Coronary artery (tissue), 2 donors: ENCODE results near the gene ZNF385C.

Source experiments
- DNase-seq: peaks from one replicate; pipeline ENCODE4 v3.0.0-alpha.2; 2017; ENCODE audit warnings: low spot score
- H3K27ac ChIP-seq, 2 donors: fragments of 200-600 bp; sonication (generic); one replicate each; pipeline ENCODE4 v1.5.1; 2016 to 2019
- H3K4me3 ChIP-seq: fragments of 200-600 bp; sonication (generic); 2 replicates; pipeline ENCODE4 v1.5.1; 2016; ENCODE audit warnings: mild to moderate bottlenecking, moderate library complexity
- TF ChIP-seq, protein P1 (sequence below): fragments of 200-600 bp; sonication (generic); IDR thresholded peaks from one replicate; pipeline ENCODE4 v1.5.1; 2019; ENCODE audit warnings: antibody characterized with exemption

ZNF385C gene

DNA sequence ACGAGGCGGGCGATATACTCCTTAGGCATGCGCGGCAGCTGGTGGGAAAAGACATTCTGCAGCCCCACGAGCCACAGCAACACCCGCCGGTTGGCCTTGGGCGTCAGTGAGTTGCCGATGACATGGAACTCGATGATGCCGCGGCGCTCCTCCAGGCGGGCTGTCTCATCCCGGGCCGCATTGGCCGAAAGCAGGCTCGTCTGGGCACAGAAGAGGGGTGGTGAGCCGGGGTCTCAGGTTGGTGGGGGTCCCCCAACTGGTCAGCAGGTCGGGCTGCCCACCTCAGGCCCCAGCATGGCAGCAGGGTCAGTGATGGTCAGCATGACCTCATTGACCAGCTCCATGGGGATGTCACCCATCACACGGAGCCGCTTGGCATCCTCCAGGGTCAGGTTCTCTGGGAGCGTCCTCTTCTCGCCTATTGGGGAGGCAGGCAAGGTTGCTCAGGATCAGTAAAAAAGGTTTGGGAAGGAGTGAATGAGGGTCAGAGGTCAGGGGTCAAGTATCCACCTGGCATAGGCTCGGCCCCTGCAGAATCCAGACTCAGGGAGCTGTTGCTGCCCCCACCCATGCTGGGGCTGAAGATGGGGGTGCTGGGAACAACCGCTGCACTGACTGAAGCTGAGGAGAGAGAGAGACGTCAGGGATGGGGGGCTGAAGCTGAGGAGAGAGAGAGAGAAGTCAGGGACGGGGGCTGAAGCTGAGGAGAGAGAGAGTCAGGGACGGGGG is 19.3 kb upstream of the ZNF385C start:
- no peak for DNase-seq
- Histone ChIP-seq H3K27ac (no peak overlapping the region), H3K4me3 (no peak overlapping the region)
- TF ChIP-seq, protein P1, sequence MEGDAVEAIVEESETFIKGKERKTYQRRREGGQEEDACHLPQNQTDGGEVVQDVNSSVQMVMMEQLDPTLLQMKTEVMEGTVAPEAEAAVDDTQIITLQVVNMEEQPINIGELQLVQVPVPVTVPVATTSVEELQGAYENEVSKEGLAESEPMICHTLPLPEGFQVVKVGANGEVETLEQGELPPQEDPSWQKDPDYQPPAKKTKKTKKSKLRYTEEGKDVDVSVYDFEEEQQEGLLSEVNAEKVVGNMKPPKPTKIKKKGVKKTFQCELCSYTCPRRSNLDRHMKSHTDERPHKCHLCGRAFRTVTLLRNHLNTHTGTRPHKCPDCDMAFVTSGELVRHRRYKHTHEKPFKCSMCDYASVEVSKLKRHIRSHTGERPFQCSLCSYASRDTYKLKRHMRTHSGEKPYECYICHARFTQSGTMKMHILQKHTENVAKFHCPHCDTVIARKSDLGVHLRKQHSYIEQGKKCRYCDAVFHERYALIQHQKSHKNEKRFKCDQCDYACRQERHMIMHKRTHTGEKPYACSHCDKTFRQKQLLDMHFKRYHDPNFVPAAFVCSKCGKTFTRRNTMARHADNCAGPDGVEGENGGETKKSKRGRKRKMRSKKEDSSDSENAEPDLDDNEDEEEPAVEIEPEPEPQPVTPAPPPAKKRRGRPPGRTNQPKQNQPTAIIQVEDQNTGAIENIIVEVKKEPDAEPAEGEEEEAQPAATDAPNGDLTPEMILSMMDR: no peak

DNA sequence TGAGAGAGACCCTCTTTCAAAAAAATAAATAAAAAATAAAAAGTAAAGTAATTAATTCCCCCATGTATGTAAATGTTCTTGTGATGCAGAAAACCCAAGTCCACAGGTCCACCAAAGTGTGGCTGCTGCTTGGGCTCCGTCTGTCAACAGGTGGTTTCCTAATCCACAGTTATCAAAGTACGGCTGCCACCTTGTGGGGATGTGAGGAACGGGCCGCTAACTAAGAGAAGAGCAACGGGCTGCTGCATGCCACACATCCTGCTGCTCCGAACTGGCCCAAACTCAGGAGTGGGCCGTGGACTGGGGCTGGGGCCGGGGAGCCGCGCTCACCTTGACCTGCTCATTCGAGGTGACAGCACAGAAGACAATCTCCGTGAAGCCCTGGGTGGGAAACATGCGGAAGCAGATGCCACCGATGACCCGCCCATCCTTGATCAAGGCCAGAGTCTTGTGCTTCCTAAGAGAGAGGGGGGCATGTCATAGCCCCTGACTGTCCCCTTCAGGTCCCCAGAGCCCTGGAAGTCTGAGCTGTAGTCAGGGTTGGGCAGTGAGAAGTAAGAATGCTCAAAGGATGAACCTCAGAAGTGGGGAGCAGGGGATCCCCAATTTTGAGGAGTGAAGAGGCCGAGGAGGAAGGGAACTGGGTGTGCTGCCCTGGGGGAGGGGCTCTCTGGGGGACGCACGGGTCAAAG is 18.6 kb upstream of the ZNF385C start:
- H3K27ac ChIP-seq: no peak overlapping the region
- TF ChIP-seq, protein P1: peak; percentile 70
- no peak overlapping the region for H3K4me3 ChIP-seq
- no peak for DNase-seq

DNA sequence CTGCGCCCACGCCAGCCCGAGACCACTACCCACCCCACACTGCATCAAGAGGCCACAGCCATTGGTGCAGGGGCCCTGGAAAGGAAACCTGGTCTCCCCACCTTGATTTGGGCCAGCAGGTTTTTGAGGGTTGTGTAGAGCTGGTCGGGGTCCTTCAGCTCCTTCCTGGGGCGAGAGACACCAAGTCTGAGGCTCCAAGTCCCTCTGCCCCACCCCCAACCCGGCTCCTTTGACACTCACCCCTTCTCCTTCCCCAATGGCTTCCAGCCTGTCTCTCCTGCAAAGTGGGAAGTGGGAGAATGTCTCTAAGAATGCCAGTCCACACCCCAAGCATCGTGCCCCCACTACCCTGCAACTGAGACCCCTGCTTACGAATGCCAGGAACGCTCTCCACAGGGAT is 15.8 kb upstream of the ZNF385C start:
- no peak overlapping the region for H3K4me3 ChIP-seq
- DNase-seq: no peak
- H3K27ac ChIP-seq: no peak overlapping the region
- TF ChIP-seq, protein P1: no peak

DNA sequence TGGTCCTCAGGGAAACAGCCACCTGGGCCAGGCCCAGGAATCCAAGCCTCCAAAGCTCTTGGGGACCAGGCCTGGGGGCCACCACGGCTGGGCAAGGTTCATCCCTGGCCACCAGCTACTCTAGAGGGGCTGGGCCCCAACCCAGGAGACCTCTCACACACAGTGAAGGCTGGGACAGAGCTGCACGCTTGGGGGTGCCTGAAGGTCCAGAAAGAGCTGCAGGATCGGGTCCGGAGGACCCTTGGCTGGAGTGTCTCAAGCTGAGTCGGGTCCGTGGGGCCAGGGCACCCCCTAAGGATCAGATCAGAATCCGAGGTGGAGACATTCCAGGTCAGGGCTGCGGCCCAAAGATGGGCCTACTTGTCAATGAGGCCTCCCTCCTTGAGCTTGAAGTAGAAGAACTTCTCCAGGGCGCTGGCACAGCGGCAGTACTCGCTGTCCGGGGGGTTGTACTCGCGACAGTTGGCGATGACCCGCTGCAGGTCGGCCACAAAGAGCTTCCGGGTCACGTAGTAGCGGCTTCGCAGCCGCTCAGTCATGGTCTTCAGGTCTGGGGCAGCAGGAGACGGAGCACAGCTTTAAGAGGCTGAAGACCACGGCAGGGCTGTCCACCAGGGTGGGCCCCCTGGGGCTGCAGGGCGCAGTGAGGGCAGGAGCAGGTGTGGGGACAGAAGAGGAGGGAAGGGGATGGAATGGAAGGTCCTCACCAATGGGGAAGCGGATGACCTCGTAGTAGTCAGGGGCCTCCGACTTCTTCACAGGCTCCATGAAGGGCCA is 15.2 kb upstream of the ZNF385C start:
- DNase-seq: no peak
- no peak overlapping the region for H3K4me3 ChIP-seq
- TF ChIP-seq, protein P1: no peak
- peak overlapping the region; percentile 88 to 96 for H3K27ac ChIP-seq

DNA sequence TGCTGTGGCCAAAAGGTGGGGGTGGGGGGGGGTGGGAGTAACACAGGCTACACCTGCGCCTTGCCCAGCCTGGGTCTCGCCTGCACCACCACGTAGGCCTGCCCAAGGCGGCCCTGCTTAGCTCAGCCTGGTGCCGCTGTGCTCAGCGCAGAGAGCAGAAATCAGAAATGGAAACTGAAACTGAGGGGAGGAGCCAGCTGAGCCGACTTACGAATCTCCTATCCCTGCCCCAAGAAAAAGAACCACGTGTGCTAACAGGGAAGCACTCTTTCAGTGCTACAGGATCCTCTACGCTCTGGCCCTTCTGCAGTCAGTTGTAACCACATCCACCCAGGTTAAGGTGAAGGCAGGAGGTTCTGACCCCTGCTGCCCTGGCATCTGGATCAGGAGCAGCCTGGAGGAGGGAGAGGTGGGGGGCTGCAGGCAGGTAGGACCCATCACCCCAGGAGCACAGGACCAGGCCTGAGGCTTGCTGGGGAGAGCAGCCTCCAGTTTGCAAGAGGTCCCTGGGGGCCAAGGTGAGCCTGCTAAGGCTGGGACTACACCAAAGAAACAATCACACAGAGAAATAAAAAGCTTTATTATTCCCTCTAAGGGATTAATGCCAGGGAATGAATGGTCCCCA is 14.4 kb upstream of the ZNF385C start, which contains the start of gene DHX58:
Gene DHX58, minus strand, starts transcription at position 163 of the 625 bp plus-strand sequence. CDS start 822 bp downstream, outside the sequence.
- DNase-seq: peak; percentile 86
- H3K27ac ChIP-seq: peak within 1 kb of the TSS; percentile 88 to 96
- TF ChIP-seq, protein P1: no peak
- peak within 1 kb of the TSS; percentile 81 for H3K4me3 ChIP-seq

DNA sequence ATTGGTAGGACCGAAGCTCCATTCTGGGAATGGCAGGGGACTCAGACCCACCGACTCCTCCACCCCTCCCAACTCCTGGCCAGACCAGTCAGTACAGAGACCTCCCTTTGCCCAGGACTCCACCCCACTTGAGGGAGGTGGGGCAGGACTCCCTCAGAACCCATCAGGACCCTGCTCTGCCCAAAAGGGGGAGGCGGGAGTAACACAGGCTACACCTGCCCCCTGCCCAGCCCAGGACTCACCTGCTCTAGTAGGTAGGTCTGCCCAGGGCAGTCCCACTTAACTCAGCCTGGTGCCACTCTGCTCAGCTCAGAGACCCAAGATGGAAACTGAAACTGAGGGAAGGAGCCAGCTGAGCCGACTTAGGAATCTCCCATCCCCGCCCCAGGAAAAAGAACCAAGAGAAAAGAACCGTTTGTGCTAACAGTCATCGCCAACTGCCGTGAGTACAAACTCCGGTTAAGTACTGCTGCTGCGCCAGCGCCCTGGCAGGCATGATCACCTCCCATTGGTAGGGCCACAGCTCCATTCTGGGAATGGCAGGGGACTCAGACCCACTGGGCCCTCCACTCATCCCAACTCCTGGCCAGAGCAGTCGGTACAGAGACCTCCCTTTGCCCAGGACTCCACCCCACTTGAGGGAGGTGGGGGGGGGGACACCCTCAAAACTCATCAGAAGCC is 13.7 kb upstream of the ZNF385C start:
- no peak for DNase-seq
- TF ChIP-seq, protein P1: no peak
- Histone ChIP-seq H3K4me3 (peak overlapping the region; percentile 81), H3K27ac (peak overlapping the region; percentile 88 to 96)
